ENCODE measurements around the gene HSBP1L1.
"Not testable (repeated sequence)": the region's sequence is repeated elsewhere in the genome, so short reads cannot be mapped to it uniquely, and the experiment has no call there.

Gene HSBP1L1

DNA sequence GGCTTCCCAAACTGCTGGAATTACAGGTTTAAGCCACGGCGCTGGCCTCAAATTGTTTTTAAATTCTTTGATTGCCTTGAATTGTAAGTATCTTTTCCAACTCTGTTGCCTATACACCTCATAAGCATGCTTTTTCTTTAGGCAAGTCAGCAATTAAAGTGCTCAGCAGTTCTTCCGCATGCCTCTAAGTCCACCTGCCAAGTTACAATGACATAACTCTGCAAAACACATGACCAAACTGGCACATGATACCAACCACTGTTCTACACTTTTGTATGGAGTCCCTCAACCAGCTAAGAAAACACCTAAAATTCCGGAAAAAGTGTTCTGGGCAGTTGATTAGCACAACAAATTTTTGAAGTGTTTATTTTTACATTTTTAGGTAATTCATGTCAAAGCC, 18.8 kb downstream of the HSBP1L1 start:
- DNase-seq (ENCODE audit: extremely low read depth in 1 of 2, low read depth in 1 of 2) = no peak

DNA sequence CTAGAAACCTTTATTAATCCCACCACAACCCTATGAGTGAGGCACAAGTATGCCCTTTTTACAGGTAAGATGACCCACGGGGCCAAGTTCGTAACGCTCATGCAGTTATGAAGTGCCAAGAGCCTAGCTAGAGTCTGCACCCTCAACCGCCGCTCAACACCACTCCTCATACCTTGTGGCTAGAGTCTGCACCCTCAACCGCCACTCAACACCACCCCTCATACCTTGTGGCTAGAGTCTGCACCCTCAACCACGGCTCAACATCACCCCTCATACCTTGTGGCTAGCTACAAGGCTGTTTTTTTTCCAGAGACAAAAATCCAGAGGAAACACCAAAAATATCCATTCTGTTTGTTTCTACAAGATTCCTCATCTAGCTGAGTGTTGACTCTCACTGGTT, 19.4 kb downstream of the HSBP1L1 start:
- DNase-seq (ENCODE audit: extremely low read depth in 1 of 2, low read depth in 1 of 2) = no peak

DNA sequence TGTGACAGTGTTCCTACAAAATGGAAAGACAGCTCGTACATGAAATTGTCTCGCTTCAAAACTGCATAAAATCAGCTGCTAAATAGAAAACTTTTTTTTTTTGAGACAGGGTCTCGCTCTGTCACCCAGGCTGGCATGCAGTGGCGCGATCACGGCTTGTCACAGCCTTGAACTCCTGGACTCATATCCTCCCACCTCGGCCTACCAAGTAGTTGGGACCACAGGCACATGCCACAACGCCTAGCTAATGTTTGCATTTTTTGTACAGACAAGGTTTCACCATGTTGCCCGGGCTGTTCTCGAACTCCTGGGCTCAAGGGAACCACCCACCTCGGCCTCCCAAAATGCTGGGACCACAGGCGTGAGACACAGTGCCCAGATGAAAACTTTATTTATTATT, 20.7 kb downstream of the HSBP1L1 start:
- no peak for DNase-seq (ENCODE audit: extremely low read depth in 1 of 2, low read depth in 1 of 2)

DNA sequence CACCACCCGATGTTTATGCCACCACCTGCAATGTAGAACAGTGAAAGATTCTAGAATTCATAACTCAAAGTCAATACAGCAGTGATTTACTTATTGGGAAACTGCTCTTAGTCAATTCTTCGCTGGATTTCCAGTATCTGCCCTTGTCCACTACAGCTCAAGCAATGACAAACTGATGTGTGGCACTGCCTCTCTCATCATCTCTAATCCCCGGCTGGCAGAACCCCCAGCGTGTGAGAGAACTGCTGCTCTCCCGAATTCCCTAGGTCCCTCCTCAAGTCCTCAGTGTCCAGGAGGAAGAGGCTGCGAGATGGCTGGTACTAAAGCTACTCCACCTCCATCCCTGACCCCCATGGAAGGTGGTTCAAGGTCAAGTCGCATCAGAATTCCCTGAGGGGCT, 22.3 kb downstream of the HSBP1L1 start:
- no peak for DNase-seq (ENCODE audit: extremely low read depth in 1 of 2, low read depth in 1 of 2)

DNA sequence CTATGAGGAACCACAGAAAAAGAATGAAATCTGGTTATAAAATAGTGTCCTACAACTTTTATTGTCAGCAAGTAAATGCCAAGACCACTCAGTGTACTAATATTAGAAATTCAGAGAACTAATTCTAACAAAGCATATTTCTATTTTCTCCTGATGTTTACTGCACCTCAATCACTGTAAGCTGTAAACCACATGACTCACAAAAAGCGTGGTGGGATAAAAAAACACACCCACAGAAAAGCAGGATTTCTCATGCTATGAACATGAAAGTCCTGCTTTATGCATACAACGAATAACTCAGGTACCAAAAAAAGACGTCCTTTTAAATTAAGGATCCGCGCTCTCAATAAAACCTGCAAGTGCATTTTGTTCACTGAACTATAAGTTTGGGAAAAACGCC, 23.1 kb downstream of the HSBP1L1 start:
- no peak for DNase-seq (ENCODE audit: extremely low read depth in 1 of 2, low read depth in 1 of 2)

DNA sequence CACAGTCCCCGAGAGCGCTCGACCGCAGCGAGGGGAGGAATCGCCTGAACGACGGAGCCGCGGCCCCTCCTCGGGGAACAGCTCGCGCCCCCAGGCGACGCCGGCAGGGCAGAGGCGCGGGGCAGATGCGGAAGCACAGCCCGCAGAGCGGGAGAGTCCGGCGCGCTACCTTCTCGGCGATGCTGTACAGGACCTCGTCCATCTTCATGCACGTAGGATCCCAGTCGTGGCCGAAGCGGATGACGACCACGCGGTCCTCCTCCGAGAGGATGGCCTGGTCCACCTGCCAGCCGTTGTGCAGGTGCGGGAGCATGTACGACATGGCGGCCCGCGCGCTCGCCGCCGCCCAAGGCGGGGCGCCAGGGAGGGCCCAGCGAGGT, 23.6 kb downstream of the HSBP1L1 start:
- DNase-seq (ENCODE audit: extremely low read depth in 1 of 2, low read depth in 1 of 2) = peak in 1 of 2 donors; percentile 32

DNA sequence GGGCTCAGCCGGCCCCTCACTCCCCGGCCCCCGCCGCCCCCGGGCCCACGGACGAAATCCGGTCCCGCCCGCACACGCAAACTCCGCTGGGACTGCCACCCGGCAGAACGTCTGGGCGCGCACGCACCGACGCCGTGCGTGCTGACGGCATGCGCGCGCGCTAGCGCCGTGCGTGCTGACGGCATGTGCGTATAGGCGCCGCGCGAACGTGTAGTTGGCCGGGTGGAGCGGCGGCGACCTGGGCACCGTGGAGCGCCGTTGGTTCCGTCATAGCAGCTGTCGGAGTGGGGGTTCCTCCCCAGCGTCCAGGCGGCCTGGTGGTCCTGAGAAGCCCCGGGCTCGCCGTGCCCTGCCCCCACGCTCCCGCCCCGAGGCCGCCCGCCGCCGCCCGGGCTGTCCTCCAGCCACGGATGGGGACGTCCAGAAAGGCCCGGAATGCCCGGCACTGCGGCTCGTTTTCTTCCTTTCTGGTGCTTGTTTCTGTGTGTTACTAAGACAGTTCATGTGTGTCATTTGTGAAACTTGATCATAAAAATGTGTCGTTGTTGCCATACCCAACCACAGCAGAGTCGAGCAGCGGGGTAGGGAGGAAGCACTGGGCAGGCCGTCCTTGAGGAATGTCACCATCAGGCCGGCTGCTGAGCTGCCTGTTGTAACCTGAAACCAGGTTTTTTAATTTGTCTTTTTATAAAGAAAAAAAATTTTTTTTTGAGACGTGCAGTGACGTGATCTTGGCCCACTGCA, 24.2 kb downstream of the HSBP1L1 start, which contains the start of gene TXNL4A:
TSS of gene TXNL4A (minus strand) at position 113 of the 744 bp plus-strand sequence. CDS start 171 bp downstream, outside the sequence.
- peak; percentile 72 to 82 for DNase-seq (ENCODE audit: extremely low read depth in 1 of 2, low read depth in 1 of 2)

DNA sequence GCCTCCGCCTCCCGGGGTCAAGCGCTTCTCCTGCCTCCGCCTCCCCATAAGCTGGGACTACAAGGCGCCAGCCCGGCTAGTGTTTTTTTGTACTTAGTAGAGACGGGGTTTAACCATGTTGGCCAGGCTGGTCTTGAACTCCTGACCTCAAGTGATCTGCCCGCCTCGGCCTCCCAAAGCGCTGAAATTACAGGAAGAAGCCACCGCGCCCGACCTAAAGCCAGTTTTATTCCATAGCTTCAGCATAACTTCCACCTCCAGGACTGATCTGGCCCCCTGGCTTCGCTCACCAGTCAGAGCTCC, 24.7 kb downstream of the HSBP1L1 start:
- no peak for DNase-seq (ENCODE audit: extremely low read depth in 1 of 2, low read depth in 1 of 2)

DNA sequence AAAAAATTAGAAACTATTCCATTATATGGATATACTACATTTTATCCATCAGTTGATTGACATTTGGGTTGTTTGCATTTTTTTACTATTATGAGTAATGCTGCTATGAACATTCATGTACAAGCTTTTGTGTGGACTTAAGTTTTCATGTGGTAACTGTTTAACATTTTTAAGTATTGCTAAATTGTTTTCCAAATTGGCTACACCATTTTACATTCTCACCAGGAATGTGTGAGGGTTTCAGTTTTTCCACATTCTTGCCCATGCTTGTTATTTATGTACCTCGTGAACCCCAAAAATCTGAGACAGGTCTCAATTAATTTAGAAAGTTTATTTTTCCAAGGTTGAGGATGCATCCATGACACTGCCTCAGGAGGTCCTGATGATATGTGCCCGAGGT, 27.1 kb downstream of the HSBP1L1 start:
- DNase-seq (ENCODE audit: extremely low read depth in 1 of 2, low read depth in 1 of 2) = no peak

DNA sequence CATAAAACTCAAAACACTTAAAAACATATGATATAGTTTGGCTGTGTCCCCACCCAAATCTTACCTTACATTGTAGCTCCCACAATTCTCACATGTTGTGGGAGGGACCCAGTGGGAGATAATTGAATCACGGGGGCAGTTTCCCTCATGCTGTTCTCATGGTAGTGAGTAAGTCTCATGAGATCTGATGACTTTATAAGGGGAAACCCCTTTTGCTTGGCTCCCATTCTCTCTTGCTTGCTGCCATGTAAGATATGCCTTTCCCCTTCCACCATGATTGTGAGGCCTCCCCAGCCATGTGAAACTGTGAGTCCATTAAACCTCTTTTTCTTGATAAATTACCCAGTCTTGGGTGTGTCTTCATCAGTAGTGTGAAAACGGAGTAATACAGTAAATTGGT, 35.3 kb downstream of the HSBP1L1 start:
- DNase-seq (ENCODE audit: extremely low read depth in 1 of 2, low read depth in 1 of 2) = not testable (repeated sequence)

DNA sequence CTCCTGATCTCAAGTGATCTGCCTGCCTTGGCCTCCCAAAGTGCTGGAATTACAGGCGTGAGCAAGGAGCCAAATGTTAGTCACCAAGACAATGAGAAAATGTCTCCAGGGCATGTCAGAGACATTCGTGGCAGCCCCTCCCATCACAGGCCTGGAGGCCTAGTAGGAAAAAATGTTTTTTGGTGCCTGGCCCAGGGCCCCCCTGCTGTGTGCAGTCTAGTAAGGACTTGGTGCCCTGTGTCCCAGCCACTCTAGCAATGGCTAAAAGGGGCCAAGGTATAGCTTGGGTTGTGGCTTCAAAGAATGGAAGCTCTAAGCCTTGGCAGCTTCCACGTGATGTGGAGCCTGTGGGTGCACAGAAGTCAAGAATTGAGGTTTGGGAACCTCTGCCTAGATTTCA, 36.4 kb downstream of the HSBP1L1 start:
- DNase-seq (ENCODE audit: extremely low read depth in 1 of 2, low read depth in 1 of 2) = no peak

DNA sequence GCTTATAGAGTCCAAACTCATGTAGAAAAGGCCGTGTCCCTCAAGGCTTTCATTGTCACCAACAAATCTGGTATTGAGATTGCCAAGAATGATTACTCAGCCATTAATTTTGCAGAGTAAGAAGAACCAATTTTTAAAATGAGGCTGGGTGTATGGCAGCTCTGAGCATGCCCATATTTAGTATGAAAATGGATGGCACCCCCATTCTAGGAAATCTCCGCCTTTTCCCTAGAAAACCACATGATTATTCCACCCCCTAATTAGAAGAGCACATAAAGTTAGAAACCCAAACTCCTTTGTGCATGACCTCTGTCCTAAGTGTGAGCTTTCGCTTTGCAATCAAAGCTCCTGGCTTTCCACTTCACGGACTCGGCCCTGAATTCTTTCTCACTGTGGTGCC, 38.0 kb downstream of the HSBP1L1 start:
- no peak for DNase-seq (ENCODE audit: extremely low read depth in 1 of 2, low read depth in 1 of 2)

DNA sequence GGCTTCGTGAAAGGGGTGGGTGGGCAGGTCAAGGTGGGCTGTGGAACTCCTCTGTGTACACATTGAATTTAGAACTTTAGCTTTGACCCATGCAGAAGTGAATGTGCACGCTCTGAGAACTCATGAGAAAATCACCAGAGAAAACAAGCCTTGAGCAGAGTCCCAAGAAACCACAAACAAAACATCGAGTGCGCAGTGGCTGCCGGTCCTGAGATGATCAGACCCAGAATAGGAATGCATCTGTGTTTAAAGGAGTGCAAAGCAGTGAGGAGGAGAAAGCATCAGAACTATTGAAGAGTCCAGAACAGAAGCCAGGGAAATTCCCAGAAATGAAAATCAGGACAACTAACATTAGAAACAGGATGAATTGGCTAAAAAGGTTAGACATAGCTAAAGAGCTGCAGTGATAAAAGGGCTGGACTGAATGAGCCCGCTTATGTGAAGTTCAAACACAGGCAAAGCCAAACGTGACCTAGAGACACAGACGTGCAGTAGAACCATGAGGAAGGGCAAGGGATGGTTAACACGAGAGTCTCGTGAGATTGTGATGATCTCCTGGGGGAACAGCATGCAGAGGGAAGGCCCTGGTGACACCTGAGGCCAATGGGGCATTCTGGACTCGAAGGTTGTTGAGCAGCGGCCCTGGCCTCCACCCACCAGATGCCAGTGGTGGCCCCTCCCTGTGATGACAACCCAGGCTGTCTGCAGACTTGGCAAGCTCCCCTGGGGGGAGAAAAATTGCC, 40.3 kb downstream of the HSBP1L1 start:
- no peak for DNase-seq (ENCODE audit: extremely low read depth in 1 of 2, low read depth in 1 of 2)

DNA sequence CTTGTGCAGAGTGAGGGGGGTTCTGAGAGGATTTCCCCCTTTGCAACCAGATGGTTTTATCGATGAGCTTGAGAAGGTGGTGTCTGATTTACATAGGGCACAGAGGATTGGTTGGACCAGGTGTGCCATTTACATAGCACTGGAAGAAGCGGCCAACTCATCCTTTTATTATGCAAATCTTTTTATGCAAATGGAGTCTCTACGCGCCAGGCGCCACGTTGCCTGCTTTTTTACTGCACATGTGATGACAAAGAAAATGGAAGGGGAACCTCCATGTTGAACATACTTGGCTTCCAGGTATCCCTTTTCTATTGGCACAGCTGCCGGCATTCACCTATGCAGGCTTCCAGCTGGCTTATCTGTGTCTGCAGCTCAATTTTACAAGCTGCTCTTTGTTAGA, 42.3 kb downstream of the HSBP1L1 start:
- DNase-seq (ENCODE audit: extremely low read depth in 1 of 2, low read depth in 1 of 2) = no peak

DNA sequence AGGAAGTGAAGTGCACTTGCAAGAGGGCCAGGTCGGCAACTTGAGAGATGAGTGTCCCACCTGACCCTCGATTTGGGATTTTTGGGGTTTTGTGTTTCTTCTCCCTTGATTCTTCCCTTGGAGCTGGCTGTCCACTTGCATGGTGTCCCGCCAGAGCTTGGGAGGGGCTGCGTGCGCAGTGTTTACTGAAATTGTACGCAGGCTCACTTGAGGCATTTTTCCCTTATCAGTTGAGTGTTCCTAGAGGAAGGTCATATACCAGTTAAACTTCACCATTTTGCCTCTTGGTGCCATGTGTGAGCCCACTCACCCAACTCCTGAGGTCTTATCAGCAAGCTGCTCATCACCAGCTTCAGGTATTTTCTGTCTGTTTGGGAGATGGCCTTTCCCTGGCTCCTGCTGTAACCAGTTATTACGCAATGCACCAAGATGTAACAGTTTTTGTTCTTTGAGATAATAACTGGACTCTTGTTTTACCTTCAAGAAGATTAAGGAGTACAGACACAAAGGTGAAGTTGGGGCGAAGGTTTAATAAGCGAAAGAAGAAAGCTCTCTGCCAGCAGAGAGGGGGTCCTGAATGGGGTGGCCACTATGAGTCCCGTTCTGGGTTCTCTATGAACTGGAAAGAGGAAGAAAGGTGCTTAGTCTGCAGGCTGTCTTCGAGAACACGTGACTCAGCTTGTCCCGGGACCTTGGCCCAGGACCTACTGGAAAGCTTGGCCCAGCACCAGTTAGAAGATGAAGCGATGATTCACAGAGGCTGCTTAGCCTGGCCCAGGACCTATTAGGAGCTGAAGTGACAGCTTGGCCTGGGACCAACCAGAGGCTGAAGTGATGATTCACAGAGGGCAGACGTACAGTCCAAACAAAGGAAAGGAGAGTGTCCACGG, 45.5 kb downstream of the HSBP1L1 start:
- no peak for DNase-seq (ENCODE audit: extremely low read depth in 1 of 2, low read depth in 1 of 2)

DNA sequence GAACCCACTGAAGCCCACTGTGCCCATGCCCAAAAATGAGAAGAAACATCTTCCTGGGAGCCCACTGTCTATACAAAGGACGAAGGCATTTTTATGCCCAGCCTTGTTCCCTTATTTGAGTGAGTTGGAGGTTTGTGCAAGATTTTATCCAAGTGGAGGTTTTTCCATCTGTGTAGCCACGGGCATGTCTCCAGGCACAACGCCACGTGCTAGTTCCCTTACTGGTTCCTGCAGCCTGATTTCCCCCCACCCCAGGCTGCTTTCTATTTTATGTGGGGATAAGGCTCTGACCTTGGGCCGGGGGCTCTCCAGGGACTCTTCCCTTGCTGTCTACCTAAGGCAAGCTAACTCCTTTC, 46.1 kb downstream of the HSBP1L1 start:
- no peak for DNase-seq (ENCODE audit: extremely low read depth in 1 of 2, low read depth in 1 of 2)

DNA sequence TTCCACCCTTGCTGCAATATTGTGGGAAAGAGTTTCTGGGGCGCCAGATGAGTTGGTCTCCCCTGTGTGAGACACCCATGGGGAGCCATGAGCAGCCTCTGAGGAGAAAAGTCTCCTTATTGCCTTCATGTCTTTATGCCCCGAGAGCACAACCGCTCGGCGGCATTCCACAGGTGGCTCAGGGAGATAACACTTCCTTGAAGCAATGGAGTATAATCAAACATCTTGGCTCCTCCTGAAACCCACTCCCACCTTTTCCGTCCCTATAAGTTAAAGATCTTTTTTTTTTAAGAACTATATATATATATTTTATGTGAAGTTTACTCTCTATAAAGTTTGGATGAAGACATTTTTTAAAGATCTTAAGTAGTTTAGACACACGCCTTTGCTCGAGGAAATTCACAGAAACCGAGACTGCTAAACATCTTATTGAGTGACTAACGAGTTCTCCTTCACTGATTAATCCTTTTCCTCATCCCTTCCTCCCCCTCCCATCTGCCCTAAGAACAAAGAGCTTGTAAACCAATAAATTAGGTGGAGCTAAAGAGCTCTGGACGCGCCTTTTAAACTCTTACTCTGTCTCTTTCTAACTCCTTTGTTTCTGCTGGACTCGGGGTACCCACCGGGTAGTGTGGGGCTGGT, 47.2 kb downstream of the HSBP1L1 start:
- DNase-seq (ENCODE audit: extremely low read depth in 1 of 2, low read depth in 1 of 2) = not testable (repeated sequence)

DNA sequence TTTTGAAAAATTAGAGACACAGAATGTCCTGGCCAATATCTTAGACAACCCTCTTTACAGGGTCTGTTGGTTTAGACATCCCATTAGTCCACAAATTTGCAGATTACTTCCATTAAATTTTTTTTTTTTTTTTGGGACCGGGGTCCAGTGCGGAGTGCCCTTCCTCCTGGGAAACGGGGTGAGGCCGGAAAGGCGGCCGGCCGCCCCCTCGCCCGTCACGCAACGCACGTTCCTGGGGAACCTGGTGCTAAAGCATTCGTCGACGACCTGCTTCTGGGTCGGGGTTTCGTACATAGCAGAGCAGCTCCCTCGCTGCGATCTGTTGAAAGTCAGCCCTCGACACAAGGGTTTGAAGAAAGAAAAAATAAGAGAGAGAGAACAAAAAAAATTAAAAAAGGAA, 48.3 kb downstream of the HSBP1L1 start:
- DNase-seq (ENCODE audit: extremely low read depth in 1 of 2, low read depth in 1 of 2) = no peak

Data from stimulated activated CD8-positive, alpha-beta memory T cell treated with anti-CD3 and anti-CD28 coated beads, Interleukin-7, amount 100 ng/mL, for 48 hours (primary cell).